Thymus (tissue), 14 donors: Measurements from ENCODE around the gene NSMF. TPM values are rescaled to one million over a fixed set of nuclear protein-coding genes. Genes with fewer than 3 reads are reported as not detected.
A peak's percentile ranks its signal among the peaks of the same experiment; 100 is the strongest.

ENCODE experiments used
- DNase-seq, 9 donors: peaks; one replicate each; pipeline ENCODE4 v3.0.0-alpha.2; 2013; ENCODE audit warnings: low spot score in 9 of 9, low read depth in 6 of 9, missing footprints in 1 of 9
- H3K27ac ChIP-seq, 2 donors: one replicate each; pipeline ENCODE4 v1.5.1; 2013; ENCODE audit warnings: control low read depth in 1 of 2, low read depth in 1 of 2, low read length in 1 of 2, mild to moderate bottlenecking in 1 of 2, moderate library complexity in 1 of 2
- H3K27me3 ChIP-seq, 2 donors: one replicate each; pipeline ENCODE4 v1.5.1; 2013; ENCODE audit warnings: low read length in 1 of 2; ENCODE audit not compliant: control insufficient read depth in 2 of 2, insufficient read depth in 1 of 2
- H3K36me3 ChIP-seq, 2 donors: one replicate each; pipeline ENCODE4 v1.5.1; 2013; ENCODE audit warnings: low read length in 1 of 2, mild to moderate bottlenecking in 1 of 2, moderate library complexity in 1 of 2; ENCODE audit not compliant: control insufficient read depth in 2 of 2, insufficient read depth in 2 of 2
- H3K4me1 ChIP-seq, 2 donors: one replicate each; pipeline ENCODE4 v1.5.1; 2013; ENCODE audit warnings: low read length in 2 of 2; ENCODE audit not compliant: control insufficient read depth in 2 of 2, insufficient read depth in 2 of 2
- H3K4me3 ChIP-seq, 2 donors: one replicate each; pipeline ENCODE4 v1.5.1; 2013; ENCODE audit warnings: low read length in 2 of 2, control low read depth in 1 of 2, mild to moderate bottlenecking in 1 of 2
- H3K9me3 ChIP-seq, 2 donors: one replicate each; pipeline ENCODE4 v1.5.1; 2013; ENCODE audit warnings: low read length in 1 of 2, mild to moderate bottlenecking in 1 of 2; ENCODE audit not compliant: control insufficient read depth in 2 of 2, insufficient read depth in 1 of 2
- WGBS: extraction: QIAGEN DNeasy Blood & Tissue Kit; methylation state at CpG from one replicate; pipeline ENCODE4 v1.1.7; 2013; 5-methylcytosine and 5-hydroxymethylcytosine counted together
- long read RNA-seq, 10 donors: transcript quantifications; one replicate each; lab custom pipeline, GENCODE V29; 2026
- polyA plus RNA-seq: library from polyadenylated mRNA; stranded (reverse); fragments of 200-250 nt; gene quantifications from one replicate; pipeline ENCODE4 v1.2.3, GENCODE V29; 2013
- total RNA-seq: library from RNA; stranded (reverse); fragments of 120-200 nt; gene quantifications from one replicate; pipeline ENCODE4 v1.2.4, GENCODE V29; 2013
- donor health status: healthy.

NSMF gene, protein sequence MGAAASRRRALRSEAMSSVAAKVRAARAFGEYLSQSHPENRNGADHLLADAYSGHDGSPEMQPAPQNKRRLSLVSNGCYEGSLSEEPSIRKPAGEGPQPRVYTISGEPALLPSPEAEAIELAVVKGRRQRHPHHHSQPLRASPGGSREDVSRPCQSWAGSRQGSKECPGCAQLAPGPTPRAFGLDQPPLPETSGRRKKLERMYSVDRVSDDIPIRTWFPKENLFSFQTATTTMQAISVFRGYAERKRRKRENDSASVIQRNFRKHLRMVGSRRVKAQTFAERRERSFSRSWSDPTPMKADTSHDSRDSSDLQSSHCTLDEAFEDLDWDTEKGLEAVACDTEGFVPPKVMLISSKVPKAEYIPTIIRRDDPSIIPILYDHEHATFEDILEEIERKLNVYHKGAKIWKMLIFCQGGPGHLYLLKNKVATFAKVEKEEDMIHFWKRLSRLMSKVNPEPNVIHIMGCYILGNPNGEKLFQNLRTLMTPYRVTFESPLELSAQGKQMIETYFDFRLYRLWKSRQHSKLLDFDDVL
- 14.9 TPM for total RNA-seq
- 77.6 TPM for polyA plus RNA-seq
- long read RNA-seq, donor 1 = 0 reads
- long read RNA-seq, donor 2 = 0 reads
- long read RNA-seq, donor 3, transcript NSMF-201 (15 exons, 2,981 nt) = major isoform, 6 of 6 reads
- long read RNA-seq, donor 3, partial matches to known transcripts = 0 of 6 reads
- long read RNA-seq, donor 3, other reads (novel, unspliced or antisense) = 0 of 6 reads
- long read RNA-seq, donor 4, partial matches to known transcripts = 0 of 1 reads
- long read RNA-seq, donor 4, other reads (novel, unspliced or antisense) = 0 of 1 reads
- long read RNA-seq, donor 5, transcript NSMF-201 (15 exons, 2,981 nt) = major isoform, 6 of 21 reads
- long read RNA-seq, donor 5, partial matches to known transcripts = 15 of 21 reads
- long read RNA-seq, donor 5, other reads (novel, unspliced or antisense) = 0 of 21 reads
- long read RNA-seq, donor 6, partial matches to known transcripts = 16 of 17 reads
- long read RNA-seq, donor 6, other reads (novel, unspliced or antisense) = 0 of 17 reads
- long read RNA-seq, donor 7, partial matches to known transcripts = 11 of 11 reads
- long read RNA-seq, donor 7, other reads (novel, unspliced or antisense) = 0 of 11 reads
- long read RNA-seq, donor 8 = 0 reads
- long read RNA-seq, donor 9 = 0 reads
- long read RNA-seq, donor 10, partial matches to known transcripts = 0 of 4 reads
- long read RNA-seq, donor 10, other reads (novel, unspliced or antisense) = 0 of 4 reads

- peaks cover 16 to 17% of the 10 kb centered on the region in 2 donors for H3K36me3 ChIP-seq
- H3K4me1 ChIP-seq = peaks cover 52 to 74% of the 10 kb centered on the region in 2 donors
- H3K9me3 ChIP-seq = peaks cover 0 to 11% of the 10 kb centered on the region in 2 donors
- peak within 1 kb of the TSS; percentile 84 to 91 for H3K27ac ChIP-seq
- peak in 8 of 9 donors; percentile 76 to 94 (median 90) for DNase-seq
- peaks cover 0 to 12% of the 10 kb centered on the region in 2 donors for H3K27me3 ChIP-seq
- WGBS = 1% methylated on average over 62 of the region's 62 CpGs
- peak within 1 kb of the TSS; percentile 40 to 80 for H3K4me3 ChIP-seq
Measured at GRCh38 chr9:137459152-137459600, at the start of gene NSMF. TSS of gene NSMF (minus strand) at chr9:137459334. CDS start at chr9:137459102, 232 bp downstream.

DNA sequence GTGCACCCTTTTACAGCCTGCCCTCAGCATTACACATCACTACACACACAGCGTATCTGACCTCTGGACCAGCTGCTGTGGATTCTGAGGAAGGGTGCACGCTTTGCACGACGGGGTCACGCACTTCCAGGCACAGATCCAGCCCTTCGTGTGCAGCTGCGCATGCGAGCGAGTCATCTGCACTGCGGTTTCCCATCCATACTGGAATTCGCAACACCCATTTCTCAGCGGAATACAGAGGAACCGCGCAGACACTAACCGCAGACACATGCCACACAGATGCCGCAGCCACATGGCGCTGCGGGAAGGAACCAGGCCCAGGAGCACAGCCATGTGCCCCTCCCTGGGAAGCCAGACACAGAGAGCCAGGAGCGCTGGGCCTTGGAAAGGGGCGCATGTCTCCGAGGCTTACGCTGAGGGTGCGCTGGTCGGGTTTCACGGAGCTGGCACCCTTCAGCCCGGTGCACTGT lies 47.6 kb upstream of the NSMF start:
- 97% methylated on average over 26 of the region's 26 CpGs for WGBS
- peaks cover 0 to 13% of the 10 kb centered on the region in 2 donors for H3K9me3 ChIP-seq
- no peak overlapping the region for H3K4me3 ChIP-seq
- no peaks in the 10 kb centered on the region for H3K4me1 ChIP-seq
- DNase-seq = no peak
- H3K27ac ChIP-seq = no peak overlapping the region
- no peaks in the 10 kb centered on the region for H3K36me3 ChIP-seq
- no peaks in the 10 kb centered on the region for H3K27me3 ChIP-seq

DNA sequence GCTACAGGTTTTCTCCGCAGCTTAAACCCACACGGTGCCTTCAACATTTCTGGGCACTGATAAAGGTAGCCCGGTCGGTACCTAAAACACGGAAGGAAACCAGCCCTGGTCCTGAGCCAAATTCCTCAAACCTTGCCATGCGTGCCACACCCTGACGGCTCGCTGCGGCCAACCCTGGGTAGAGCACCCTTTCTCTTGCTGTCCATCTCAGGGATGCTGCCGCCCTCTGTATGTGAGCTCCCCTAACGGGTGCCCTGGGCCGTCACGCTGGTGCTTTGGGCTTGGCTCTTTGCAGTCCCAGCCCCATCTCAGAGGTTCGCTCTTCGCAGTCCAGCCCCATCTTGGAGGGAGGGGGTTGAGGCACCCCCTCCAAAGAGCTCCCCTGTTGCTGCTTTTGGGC lies 47.1 kb upstream of the NSMF start:
- no peaks in the 10 kb centered on the region for H3K4me1 ChIP-seq
- no peaks in the 10 kb centered on the region for H3K36me3 ChIP-seq
- WGBS = 97% methylated on average over 15 of the region's 15 CpGs
- H3K27ac ChIP-seq = no peak overlapping the region
- H3K27me3 ChIP-seq = no peaks in the 10 kb centered on the region
- H3K9me3 ChIP-seq = peaks cover under 1 to 18% of the 10 kb centered on the region in 2 donors
- DNase-seq = no peak
- H3K4me3 ChIP-seq = no peak overlapping the region

DNA sequence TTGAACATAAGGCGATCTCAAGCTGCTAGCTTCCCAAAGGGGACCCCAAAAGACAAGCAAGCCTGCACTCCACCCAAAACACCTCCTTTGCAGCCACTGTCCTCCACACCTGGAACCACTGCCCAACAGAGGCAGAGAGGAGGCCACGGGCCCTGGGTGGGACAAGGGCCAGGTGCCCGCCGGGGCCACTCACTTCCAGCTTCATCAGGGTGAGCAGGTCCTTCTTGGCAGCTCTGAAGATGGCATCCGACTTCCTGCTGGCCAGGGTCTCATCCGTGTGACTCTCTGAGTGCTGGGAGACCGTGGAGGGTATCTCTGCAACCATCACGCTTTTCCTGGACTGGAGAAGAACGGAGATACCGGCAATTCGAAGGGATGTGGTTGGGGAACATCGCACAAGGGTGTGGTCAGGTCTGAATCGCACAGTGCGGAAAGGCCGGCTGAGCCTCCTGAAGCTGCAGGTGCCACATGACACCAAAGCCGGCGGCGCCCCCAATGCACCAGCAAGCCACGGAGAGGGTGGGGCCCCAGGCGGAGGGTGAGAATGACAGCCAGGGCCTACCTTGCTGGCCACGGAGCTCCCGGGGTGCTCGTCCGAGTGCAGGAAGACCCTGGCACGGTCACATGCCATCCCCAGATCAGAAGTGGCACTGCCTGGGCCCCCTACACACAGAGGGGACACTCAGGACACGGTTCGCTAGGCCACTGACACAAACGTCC lies 46.4 kb upstream of the NSMF start:
- Histone ChIP-seq H3K9me3 (peaks cover 3 to 25% of the 10 kb centered on the region in 2 donors), H3K27me3 (no peaks in the 10 kb centered on the region), H3K4me1 (no peaks in the 10 kb centered on the region), H3K27ac (no peak overlapping the region), H3K4me3 (no peak overlapping the region), H3K36me3 (no peaks in the 10 kb centered on the region)
- WGBS = 96% methylated on average over 28 of the region's 28 CpGs
- DNase-seq = no peak

DNA sequence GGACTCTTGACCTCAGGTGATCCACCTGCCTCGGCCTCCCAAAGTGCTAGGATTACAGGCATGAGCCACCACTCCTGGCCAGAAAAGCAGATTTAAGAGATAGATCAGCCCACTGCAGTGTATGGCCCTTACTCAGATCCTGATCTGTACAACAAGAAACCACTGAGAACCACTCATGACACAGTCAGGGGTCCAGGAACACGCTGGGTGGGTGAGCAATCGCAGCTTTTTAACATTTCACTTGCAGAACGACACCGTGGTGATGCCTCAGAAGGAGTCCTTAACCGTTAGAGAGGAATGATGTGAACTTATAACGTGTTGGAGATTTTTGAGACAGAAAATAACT lies 45.3 kb upstream of the NSMF start:
- H3K27me3 ChIP-seq = no peaks in the 10 kb centered on the region
- H3K9me3 ChIP-seq = peaks cover 3 to 33% of the 10 kb centered on the region in 2 donors
- 94% methylated on average over 7 of the region's 7 CpGs for WGBS
- H3K36me3 ChIP-seq = no peaks in the 10 kb centered on the region
- no peak overlapping the region for H3K4me3 ChIP-seq
- H3K27ac ChIP-seq = no peak overlapping the region
- no peak for DNase-seq
- no peaks in the 10 kb centered on the region for H3K4me1 ChIP-seq

DNA sequence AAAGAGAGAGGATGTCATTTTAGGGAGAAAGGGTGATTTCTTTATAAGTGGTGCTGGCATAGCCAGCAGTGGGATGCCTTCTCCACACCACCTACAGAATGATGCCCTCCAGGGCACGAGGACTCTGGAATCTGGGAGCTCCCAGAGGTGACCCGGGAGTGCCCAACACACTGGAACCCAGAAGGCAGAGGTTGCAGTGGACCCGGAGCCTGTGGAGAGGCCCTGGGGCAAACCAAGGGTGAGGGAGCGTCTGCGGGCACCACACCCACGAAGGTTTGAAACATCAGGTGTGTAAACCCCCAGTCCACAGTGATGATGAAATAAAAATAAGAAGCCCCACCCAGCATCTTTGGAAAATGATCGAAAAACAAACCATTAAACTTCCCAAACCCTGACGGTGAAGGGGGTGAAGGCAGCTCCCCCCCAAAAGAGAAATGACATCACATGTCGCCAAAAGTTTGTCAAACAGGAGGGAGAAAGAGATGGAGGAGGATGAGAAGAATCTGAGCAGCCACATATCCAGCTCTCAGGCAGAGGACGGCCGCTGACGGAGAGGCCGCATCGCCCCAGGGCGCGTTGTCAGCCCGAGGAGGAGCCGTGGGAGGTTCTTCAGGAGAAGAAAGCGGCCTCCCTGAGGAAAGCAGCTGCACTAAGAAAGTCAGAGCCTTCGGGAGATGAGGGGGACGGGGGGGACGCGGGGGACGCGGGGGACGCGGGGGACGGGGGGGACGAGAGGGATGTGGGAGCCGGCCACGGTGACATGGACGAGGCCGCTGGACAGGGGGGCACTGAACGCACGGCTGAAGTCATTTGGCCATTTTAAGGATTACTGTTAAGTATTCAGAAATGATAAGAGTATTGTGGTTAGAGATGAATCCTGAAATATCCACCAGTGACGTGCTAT lies 43.1 kb upstream of the NSMF start:
- WGBS = 89% methylated on average over 36 of the region's 36 CpGs

DNA sequence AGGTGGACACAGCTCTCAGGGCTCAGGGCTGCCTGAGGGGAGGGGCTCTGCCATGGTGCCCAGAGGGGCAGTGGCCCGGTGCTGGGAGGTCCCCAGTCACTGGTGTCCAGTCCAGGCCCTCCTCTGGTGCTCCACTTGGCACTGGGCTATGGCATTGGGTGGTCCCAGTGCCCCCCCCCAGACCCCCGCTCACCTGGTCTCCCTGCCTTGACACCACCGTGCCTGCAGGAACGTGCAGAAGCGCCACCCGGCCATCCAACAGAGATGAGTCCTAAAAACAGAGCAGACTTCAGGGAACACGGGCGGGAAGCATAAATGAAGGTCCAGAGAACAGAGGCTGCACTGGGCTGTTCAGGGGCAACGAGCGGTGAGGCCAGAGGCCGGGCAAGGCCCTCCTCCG lies 42.3 kb upstream of the NSMF start:
- H3K4me3 ChIP-seq = no peak overlapping the region
- peaks cover 3 to 33% of the 10 kb centered on the region in 2 donors for H3K9me3 ChIP-seq
- no peak overlapping the region for H3K27ac ChIP-seq
- no peaks in the 10 kb centered on the region for H3K4me1 ChIP-seq
- DNase-seq = no peak
- 98% methylated on average over 12 of the region's 12 CpGs for WGBS
- H3K27me3 ChIP-seq = no peaks in the 10 kb centered on the region
- no peaks in the 10 kb centered on the region for H3K36me3 ChIP-seq

More for the DNA sequence above, 43.1 kb upstream of the NSMF start:
- peaks cover 3 to 33% of the 10 kb centered on the region in 2 donors for H3K9me3 ChIP-seq
- H3K4me3 ChIP-seq = no peak overlapping the region
- no peaks in the 10 kb centered on the region for H3K4me1 ChIP-seq
- no peaks in the 10 kb centered on the region for H3K27me3 ChIP-seq
- no peak overlapping the region for H3K27ac ChIP-seq
- H3K36me3 ChIP-seq = no peaks in the 10 kb centered on the region
- no peak for DNase-seq
